ENCODE measurements around the gene TEX11.
"Not testable (repeated sequence)": the region's sequence is repeated elsewhere in the genome, so short reads cannot be mapped to it uniquely, and the experiment has no call there.

- TF ChIP-seq EZH2 (IDR thresholded peaks at IDR 0.05; ENCODE audit: low read length, missing control alignments); CTCF (conservative IDR thresholded peaks at IDR 0.05 in 1 of 2, IDR thresholded peaks at IDR 0.05 in 1 of 2; ENCODE audit: low read depth in 1 of 2, low read length in 2 of 2): not testable (repeated sequence)
Observed at GRCh38 chrX:70515270-70515669, 393.2 kb downstream of the TEX11 start.
